Sigmoid colon (tissue), 7 donors: ENCODE data around the gene STON1. TPM values are rescaled to one million over a fixed set of nuclear protein-coding genes. Genes with fewer than 3 reads are reported as not detected.

Experiments used
- DNase-seq: peaks from one replicate; pipeline ENCODE4 v3.0.0-alpha.2; 2019
- H3K27ac ChIP-seq, 4 donors: fragments of 200-600 bp; sonication (generic); one replicate each; pipeline ENCODE4 v1.5.1; 2016 to 2019; ENCODE audit warnings: mild to moderate bottlenecking in 1 of 4
- H3K27me3 ChIP-seq, 3 donors: fragments of 200-600 bp; sonication (generic); one replicate each; pipeline ENCODE4 v1.5.1; 2019; ENCODE audit warnings: mild to moderate bottlenecking in 1 of 3
- H3K36me3 ChIP-seq, 4 donors: fragments of 200-600 bp; sonication (generic); one replicate each; pipeline ENCODE4 v1.5.1; 2016 to 2019
- H3K4me1 ChIP-seq, 4 donors: fragments of 200-600 bp; sonication (generic); one replicate each; pipeline ENCODE4 v1.5.1; 2017 to 2019
- H3K4me3 ChIP-seq, 4 donors: fragments of 200-600 bp; sonication (generic); one replicate each; pipeline ENCODE4 v1.5.1; 2017 to 2019; ENCODE audit warnings: mild to moderate bottlenecking in 2 of 4, moderate library complexity in 1 of 4
- H3K9me3 ChIP-seq, 4 donors: fragments of 200-600 bp in 3 of 4; sonication (generic) in 3 of 4; one replicate each; pipeline versions ENCODE4 v1.5.1 to v1.6.1; 2013 to 2019
- CTCF ChIP-seq, 4 experiments: fragments of 450-650 bp in 3 of 4; fragments of 200-600 bp in 1 of 4; IDR thresholded peaks; one replicate each; pipeline ENCODE4 v1.5.1; 2016 to 2019; ENCODE audit warnings: antibody characterized with exemption in 4 of 4, mild to moderate bottlenecking in 3 of 4, moderate library complexity in 2 of 4
- EP300 ChIP-seq, 4 donors: sonication (generic); formaldehyde crosslinking; IDR thresholded peaks; one replicate each; pipeline ENCODE4 v1.6.1; 2017; ENCODE audit warnings: antibody characterized with exemption in 4 of 4
- POLR2A ChIP-seq, 2 donors: fragments of 450-650 bp; IDR thresholded peaks; one replicate each; pipeline ENCODE4 v1.6.1; 2016; ENCODE audit warnings: antibody characterized with exemption in 2 of 2, mild to moderate bottlenecking in 2 of 2, moderate library complexity in 2 of 2
- POLR2AphosphoS5 ChIP-seq, 4 donors: sonication (generic); formaldehyde crosslinking; IDR thresholded peaks; one replicate each; pipeline ENCODE4 v1.6.1; 2017; ENCODE audit warnings: antibody characterized with exemption in 4 of 4
- WGBS, 2 donors: extraction: QIAGEN DNeasy Blood & Tissue Kit; methylation state at CpG; one replicate each; pipeline ENCODE4 v1.1.7; 2013; 5-methylcytosine and 5-hydroxymethylcytosine counted together
- intact Hi-C: fragments of 100-400 bp; cut with DNase I; formaldehyde crosslinking; loops from one replicate; pipeline ENCODE4 v1.15.1; 2023
- polyA plus RNA-seq, 3 donors: library from polyadenylated mRNA; stranded (reverse); fragments of 200-250 nt; gene quantifications; one replicate each; pipeline ENCODE4 v1.2.3, GENCODE V29; 2013
- total RNA-seq, 4 donors: library from RNA; depleted of rRNA; stranded (reverse); fragments of >200 nt; gene quantifications; one replicate each; pipeline ENCODE4 v1.1.0, GENCODE V29; 2016
- donor health status: healthy with polysubstance abuse.
- donor health status: Bipolar disorder and iron deficiency.
- donor health status: healthy.

STON1 gene
- total and polyA plus RNA-seq, 7 donors: 1.8 to 218 (median 121) TPM

- no peaks in the 10 kb centered on the region for H3K27me3 ChIP-seq
- TF ChIP-seq EP300 (IDR thresholded peaks at IDR 0.05) (no peak), POLR2AphosphoS5 (IDR thresholded peaks at IDR 0.05) (no peak), CTCF (IDR thresholded peaks at IDR 0.05) (no peak), POLR2A (IDR thresholded peaks at IDR 0.05) (no peak)
- intact Hi-C loops: no loop called here
- H3K36me3 ChIP-seq: peaks cover 0 to 8% (median 1%) of the 10 kb centered on the region in 4 donors
- peaks cover 0 to 73% (median 59%) of the 10 kb centered on the region in 4 donors for H3K4me1 ChIP-seq
- 86 to 87% methylated on average over 4 of the region's 4 CpGs for WGBS, 2 donors
- no peaks in the 10 kb centered on the region for H3K9me3 ChIP-seq
- DNase-seq: no peak
- H3K4me3 ChIP-seq: no peak overlapping the region
- H3K27ac ChIP-seq: peak overlapping the region; percentile 23 to 64 (median 46)
These were observed 37.7 kb downstream of the STON1 start for GRCh38 chr2:48567671-48568070.

- no peaks in the 10 kb centered on the region for H3K27me3 ChIP-seq
- H3K27ac ChIP-seq: peak overlapping the region in 2 of 4 donors; percentile 23 to 64
- H3K36me3 ChIP-seq: peaks cover 0 to 4% (median 0%) of the 10 kb centered on the region in 4 donors
- no peak overlapping the region for H3K4me3 ChIP-seq
- intact Hi-C loops: no loop called here
- peaks cover 0 to 68% (median 58%) of the 10 kb centered on the region in 4 donors for H3K4me1 ChIP-seq
- DNase-seq: no peak
- H3K9me3 ChIP-seq: no peaks in the 10 kb centered on the region
- 70 to 76% methylated on average over 4 of the region's 4 CpGs for WGBS, 2 donors
- peak in 1 of 4 donors; percentile 7 for TF ChIP-seq POLR2AphosphoS5 (IDR thresholded peaks at IDR 0.05)
- TF ChIP-seq CTCF (IDR thresholded peaks at IDR 0.05): no peak
These were observed 38.6 kb downstream of the STON1 start for GRCh38 chr2:48568547-48568946.

DNA sequence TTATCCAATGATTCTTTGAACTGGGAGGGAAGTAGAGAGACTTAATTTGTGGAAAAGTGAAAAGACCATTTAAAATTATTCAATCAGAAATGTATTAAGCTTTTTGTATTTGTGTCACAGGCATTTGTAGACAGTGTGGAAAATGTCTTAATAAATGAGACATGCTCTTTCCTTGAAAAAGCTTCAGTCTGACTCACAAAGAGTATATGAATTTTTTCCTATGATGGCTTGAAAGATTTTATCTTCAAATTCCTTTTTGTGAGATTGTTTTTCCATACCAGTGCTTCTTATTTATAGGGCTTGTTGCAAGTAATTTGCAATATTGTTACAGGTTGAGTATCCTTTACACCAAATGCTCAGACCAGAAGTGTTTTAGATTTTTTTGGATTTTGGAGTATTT, 39.5 kb downstream of the STON1 start:
- peaks cover 0 to 10% (median 0%) of the 10 kb centered on the region in 4 donors for H3K36me3 ChIP-seq
- H3K27ac ChIP-seq: peak overlapping the region in 1 of 4 donors; percentile 23
- no peaks in the 10 kb centered on the region for H3K9me3 ChIP-seq
- TF ChIP-seq POLR2AphosphoS5 (IDR thresholded peaks at IDR 0.05) (no peak), EP300 (IDR thresholded peaks at IDR 0.05) (no peak), CTCF (IDR thresholded peaks at IDR 0.05) (no peak), POLR2A (IDR thresholded peaks at IDR 0.05) (no peak)
- H3K27me3 ChIP-seq: no peaks in the 10 kb centered on the region
- peaks cover 0 to 68% (median 58%) of the 10 kb centered on the region in 4 donors for H3K4me1 ChIP-seq
- no peak for DNase-seq
- intact Hi-C loops: no loop called here
- no peak overlapping the region for H3K4me3 ChIP-seq

DNA sequence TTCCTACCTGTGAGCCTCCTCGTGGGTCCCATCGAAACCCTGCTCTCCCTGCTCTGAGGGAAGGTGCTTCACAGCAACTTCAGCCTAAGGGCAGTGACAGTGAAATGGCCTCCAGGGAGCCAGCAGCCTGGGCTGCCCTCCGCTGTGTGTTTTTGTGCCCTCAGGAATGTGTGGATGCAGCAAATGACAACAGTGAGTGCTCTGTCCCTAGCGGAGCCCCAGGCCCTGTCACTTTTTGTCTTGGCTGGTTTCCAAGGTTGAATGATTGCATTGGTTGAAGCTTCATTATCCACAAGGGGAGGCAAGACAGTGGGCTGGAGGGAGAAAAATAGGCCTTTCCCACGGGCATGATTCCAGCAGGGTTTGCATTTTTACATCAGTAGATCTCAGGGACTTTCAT, 42.9 kb downstream of the STON1 start:
- Histone ChIP-seq H3K27me3 (no peaks in the 10 kb centered on the region), H3K4me1 (peaks cover 0 to 49% (median 33%) of the 10 kb centered on the region in 4 donors)
- intact Hi-C loops: no loop called here

More for the DNA sequence above, 42.9 kb downstream of the STON1 start:
- H3K36me3 ChIP-seq: peaks cover 0 to 10% (median 0%) of the 10 kb centered on the region in 4 donors
- DNase-seq: no peak
- no peaks in the 10 kb centered on the region for H3K9me3 ChIP-seq
- peak overlapping the region in 3 of 4 donors; percentile 12 to 51 (median 16) for H3K27ac ChIP-seq
- 68 to 79% methylated on average over 5 of the region's 5 CpGs for WGBS, 2 donors
- TF ChIP-seq EP300 (IDR thresholded peaks at IDR 0.05) (no peak), CTCF (IDR thresholded peaks at IDR 0.05) (no peak), POLR2AphosphoS5 (IDR thresholded peaks at IDR 0.05) (peak in 1 of 4 donors; percentile 16), POLR2A (IDR thresholded peaks at IDR 0.05) (no peak)
- H3K4me3 ChIP-seq: no peak overlapping the region
